Right lobe of liver (tissue), 6 donors: ENCODE data around the gene TBXAS1. TPM values are rescaled to one million over a fixed set of nuclear protein-coding genes. Genes with fewer than 3 reads are reported as not detected.

ENCODE experiments used
- ATAC-seq, 4 donors: fragments of 200-7000 bp; cut with Tn5 transposase; one replicate each; pipeline ENCODE4 v1.9.1; 2020; ENCODE audit warnings: mild to moderate bottlenecking in 4 of 4, moderate library complexity in 4 of 4
- DNase-seq, 3 donors: peaks; one replicate each; pipeline ENCODE4 v3.0.0-alpha.2; 2020
- H3K27ac ChIP-seq, 3 donors: fragments of 200-600 bp; one replicate each; pipeline ENCODE4 v1.8.0; 2022
- H3K27me3 ChIP-seq, 2 donors: fragments of 200-600 bp; one replicate each; pipeline ENCODE4 v1.8.0; 2022
- H3K36me3 ChIP-seq, 4 donors: fragments of 200-600 bp; sonication (generic) in 1 of 4; one replicate each; pipeline versions ENCODE4 v1.5.1 to v1.8.0; 2017 to 2022; ENCODE audit warnings: control low read depth in 1 of 4
- H3K4me1 ChIP-seq, 4 donors: fragments of 200-600 bp; sonication (generic) in 1 of 4; one replicate each; pipeline versions ENCODE4 v1.5.1 to v1.8.0; 2017 to 2022; ENCODE audit warnings: control low read depth in 1 of 4
- H3K4me3 ChIP-seq, 3 donors: fragments of 200-600 bp; one replicate each; pipeline ENCODE4 v1.8.0; 2022
- H3K9me3 ChIP-seq, 4 donors: fragments of 200-600 bp; sonication (generic) in 1 of 4; one replicate each; pipeline versions ENCODE4 v1.5.1 to v1.8.0; 2017 to 2022; ENCODE audit warnings: control low read depth in 1 of 4
- POLR2A ChIP-seq: fragments of 450-650 bp; IDR thresholded peaks from one replicate; pipeline ENCODE4 v1.6.1; 2017; ENCODE audit warnings: antibody characterized with exemption, mild to moderate bottlenecking
- WGBS: methylation state at CpG from one replicate; pipeline ENCODE4 v1.1.6; 2018; ENCODE audit warnings: low coverage, low lambda C conversion rate; ENCODE audit not compliant: insufficient coverage; ENCODE audit errors: missing lambda C conversion rate; 5-methylcytosine and 5-hydroxymethylcytosine counted together
- intact Hi-C, 2 donors: fragments of 100-400 bp; cut with DNase I; formaldehyde crosslinking; loops; one replicate each; pipeline versions ENCODE4 v1.11.2 to v1.14.1; 2022
- total RNA-seq, 6 experiments: library from RNA; depleted of rRNA in 2 of 6; stranded (reverse); fragments of >200 nt in 2 of 6; fragmentation: NEBNext Ultra II Directional in 3 of 6; extraction: Animal tissue kit (Norgen Biotek cat#: 25700) in 3 of 6; gene quantifications; one replicate each; pipeline versions ENCODE4 v1.1.0 to v1.2.4, GENCODE V29; 2016 to 2023
- TF ChIP-seq, protein P1 (sequence below), 4 donors: fragments of 200-600 bp in 3 of 4; fragments of 450-650 bp in 1 of 4; IDR thresholded peaks; one replicate each; pipeline versions ENCODE4 v1.5.1 to v1.8.0; 2016 to 2022; ENCODE audit warnings: antibody characterized with exemption in 4 of 4, mild to moderate bottlenecking in 2 of 4
- donor health status: DM: no; HTN: yes; CAD: no.
- donor health status: DM: no; HTN: no; CAD: no.
- donor health status: DM: no; HTN: no; CAD: no.
- donor health status: DM: no; HTN: yes; CAD: no.
- donor health status: DM: no; HTN: yes; CAD: no.

TBXAS1 gene
- total RNA-seq, 6 experiments from 2014 or later: 7.6 to 15.6 (median 12.2) TPM

DNA sequence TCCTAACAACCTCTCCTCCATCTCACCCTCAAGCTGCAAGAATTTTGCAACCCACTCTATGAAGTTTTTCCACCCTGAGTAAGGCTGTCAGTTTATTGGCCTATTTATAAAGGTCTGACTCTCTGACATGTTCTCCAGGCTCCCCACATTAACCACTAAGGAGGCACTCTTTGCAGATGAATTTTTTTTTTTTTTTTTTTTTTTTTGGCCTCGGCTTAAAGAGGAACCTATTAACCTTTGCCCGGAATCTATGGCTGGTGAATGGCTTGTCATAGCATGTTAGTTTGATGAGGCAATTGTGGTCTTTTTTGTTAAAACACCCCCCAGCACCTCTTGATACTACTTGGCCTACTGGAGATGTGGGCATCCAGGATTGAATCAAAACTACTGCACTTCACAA, 57.1 kb downstream of the TBXAS1 start:
- no peaks in the 10 kb centered on the region for H3K36me3 ChIP-seq
- 47% methylated on average over 2 of the region's 2 CpGs for WGBS
- no peaks in the 10 kb centered on the region for H3K4me1 ChIP-seq
- no peak overlapping the region for H3K27ac ChIP-seq
- ATAC-seq (no peak), DNase-seq (no peak)
- TF ChIP-seq, protein P1, sequence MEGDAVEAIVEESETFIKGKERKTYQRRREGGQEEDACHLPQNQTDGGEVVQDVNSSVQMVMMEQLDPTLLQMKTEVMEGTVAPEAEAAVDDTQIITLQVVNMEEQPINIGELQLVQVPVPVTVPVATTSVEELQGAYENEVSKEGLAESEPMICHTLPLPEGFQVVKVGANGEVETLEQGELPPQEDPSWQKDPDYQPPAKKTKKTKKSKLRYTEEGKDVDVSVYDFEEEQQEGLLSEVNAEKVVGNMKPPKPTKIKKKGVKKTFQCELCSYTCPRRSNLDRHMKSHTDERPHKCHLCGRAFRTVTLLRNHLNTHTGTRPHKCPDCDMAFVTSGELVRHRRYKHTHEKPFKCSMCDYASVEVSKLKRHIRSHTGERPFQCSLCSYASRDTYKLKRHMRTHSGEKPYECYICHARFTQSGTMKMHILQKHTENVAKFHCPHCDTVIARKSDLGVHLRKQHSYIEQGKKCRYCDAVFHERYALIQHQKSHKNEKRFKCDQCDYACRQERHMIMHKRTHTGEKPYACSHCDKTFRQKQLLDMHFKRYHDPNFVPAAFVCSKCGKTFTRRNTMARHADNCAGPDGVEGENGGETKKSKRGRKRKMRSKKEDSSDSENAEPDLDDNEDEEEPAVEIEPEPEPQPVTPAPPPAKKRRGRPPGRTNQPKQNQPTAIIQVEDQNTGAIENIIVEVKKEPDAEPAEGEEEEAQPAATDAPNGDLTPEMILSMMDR (IDR thresholded peaks at IDR 0.05): no peak
- no peak for TF ChIP-seq POLR2A
- H3K27me3 ChIP-seq: no peaks in the 10 kb centered on the region
- H3K9me3 ChIP-seq: no peaks in the 10 kb centered on the region
- intact Hi-C loops: no loop called here
- no peak overlapping the region for H3K4me3 ChIP-seq

- intact Hi-C loops: no loop called here
- DNase-seq: no peak
- no peaks in the 10 kb centered on the region for H3K27me3 ChIP-seq
- H3K36me3 ChIP-seq: no peaks in the 10 kb centered on the region
- no peaks in the 10 kb centered on the region for H3K9me3 ChIP-seq
- WGBS: 73% methylated on average over 2 of the region's 2 CpGs
- TF ChIP-seq POLR2A: no peak
- TF ChIP-seq, protein P1 (IDR thresholded peaks at IDR 0.05): no peak
- H3K27ac ChIP-seq: no peak overlapping the region
- H3K4me3 ChIP-seq: no peak overlapping the region
- H3K4me1 ChIP-seq: no peaks in the 10 kb centered on the region
- no peak for ATAC-seq
Measured at GRCh38 chr7:139886899-139887298, 57.8 kb downstream of the TBXAS1 start.

DNA sequence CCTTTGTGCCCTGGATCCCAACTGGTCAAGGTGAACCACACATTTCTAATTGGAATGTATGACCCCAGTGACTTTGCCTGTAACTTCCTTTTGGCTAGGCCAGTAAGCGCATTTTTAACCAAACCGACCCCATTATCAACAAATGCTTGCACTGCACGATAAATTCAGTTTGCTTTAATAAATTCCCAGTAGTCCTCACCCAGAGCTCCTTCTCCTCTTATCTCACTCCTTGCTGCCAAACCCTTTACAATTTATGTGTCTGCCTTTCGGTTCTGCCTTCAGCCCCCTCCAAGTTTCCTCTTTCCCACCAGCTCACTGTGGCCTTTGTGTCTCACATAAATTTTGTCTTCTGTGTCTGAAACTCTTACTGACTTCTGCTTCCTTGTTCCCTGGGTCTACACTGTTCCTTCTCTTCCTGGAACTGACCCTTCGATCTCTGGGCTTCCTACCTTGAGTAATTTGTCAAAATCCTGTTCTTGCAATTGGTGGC, 59.0 kb downstream of the TBXAS1 start:
- Histone ChIP-seq H3K27ac (no peak overlapping the region), H3K4me3 (no peak overlapping the region), H3K4me1 (no peaks in the 10 kb centered on the region), H3K36me3 (no peaks in the 10 kb centered on the region), H3K27me3 (no peaks in the 10 kb centered on the region), H3K9me3 (no peaks in the 10 kb centered on the region)
- 57% methylated on average over 5 of the region's 5 CpGs for WGBS
- TF ChIP-seq, protein P1 (IDR thresholded peaks at IDR 0.05): no peak
- TF ChIP-seq POLR2A: no peak
- intact Hi-C loops: no loop called here
- ATAC-seq (peak; percentile 48 to 71 (median 52)), DNase-seq (no peak)

DNA sequence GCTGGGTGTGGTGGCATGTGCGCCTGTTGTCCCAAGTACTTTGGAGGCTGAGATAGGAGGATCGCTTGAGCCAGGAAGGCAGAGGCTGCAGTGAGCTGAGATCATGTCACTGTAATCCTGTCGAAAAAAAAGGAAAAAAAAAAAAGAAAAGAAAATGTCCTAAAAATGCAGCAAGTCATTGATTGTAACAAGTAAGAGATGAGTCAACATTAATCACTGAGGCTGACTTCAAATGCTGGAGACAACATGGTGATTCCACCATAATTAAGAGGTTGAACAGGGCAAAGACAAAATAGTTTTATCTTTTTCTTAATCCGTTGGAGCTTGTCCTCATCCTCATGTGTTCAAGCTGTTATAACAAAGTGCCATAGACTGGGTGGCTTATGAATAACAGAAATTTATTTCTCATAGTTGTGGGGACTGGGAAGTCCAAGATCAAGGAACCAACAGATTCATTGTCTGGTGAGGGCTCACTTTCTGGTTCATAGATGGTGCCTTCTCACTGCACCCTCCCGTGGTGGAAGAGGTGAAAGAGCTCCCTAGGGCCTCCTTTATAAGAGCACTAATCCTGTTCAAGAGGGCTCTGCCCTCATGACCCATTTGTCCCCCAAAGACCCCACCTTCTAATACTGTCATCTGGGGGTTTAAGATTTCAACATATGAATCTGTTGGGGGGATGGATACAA, 60.3 kb downstream of the TBXAS1 start:
- no peak overlapping the region for H3K27ac ChIP-seq
- no peak overlapping the region for H3K4me3 ChIP-seq
- intact Hi-C loops: no loop called here
- H3K27me3 ChIP-seq: no peaks in the 10 kb centered on the region
- WGBS: 79% methylated on average over 2 of the region's 5 CpGs
- TF ChIP-seq, protein P1 (IDR thresholded peaks at IDR 0.05): no peak
- no peak for TF ChIP-seq POLR2A
- DNase-seq (no peak), ATAC-seq (no peak)
- no peaks in the 10 kb centered on the region for H3K9me3 ChIP-seq
- H3K4me1 ChIP-seq: no peaks in the 10 kb centered on the region
- H3K36me3 ChIP-seq: no peaks in the 10 kb centered on the region
